ENCODE measurements around the gene RNF215.

RNF215 gene

DNA sequence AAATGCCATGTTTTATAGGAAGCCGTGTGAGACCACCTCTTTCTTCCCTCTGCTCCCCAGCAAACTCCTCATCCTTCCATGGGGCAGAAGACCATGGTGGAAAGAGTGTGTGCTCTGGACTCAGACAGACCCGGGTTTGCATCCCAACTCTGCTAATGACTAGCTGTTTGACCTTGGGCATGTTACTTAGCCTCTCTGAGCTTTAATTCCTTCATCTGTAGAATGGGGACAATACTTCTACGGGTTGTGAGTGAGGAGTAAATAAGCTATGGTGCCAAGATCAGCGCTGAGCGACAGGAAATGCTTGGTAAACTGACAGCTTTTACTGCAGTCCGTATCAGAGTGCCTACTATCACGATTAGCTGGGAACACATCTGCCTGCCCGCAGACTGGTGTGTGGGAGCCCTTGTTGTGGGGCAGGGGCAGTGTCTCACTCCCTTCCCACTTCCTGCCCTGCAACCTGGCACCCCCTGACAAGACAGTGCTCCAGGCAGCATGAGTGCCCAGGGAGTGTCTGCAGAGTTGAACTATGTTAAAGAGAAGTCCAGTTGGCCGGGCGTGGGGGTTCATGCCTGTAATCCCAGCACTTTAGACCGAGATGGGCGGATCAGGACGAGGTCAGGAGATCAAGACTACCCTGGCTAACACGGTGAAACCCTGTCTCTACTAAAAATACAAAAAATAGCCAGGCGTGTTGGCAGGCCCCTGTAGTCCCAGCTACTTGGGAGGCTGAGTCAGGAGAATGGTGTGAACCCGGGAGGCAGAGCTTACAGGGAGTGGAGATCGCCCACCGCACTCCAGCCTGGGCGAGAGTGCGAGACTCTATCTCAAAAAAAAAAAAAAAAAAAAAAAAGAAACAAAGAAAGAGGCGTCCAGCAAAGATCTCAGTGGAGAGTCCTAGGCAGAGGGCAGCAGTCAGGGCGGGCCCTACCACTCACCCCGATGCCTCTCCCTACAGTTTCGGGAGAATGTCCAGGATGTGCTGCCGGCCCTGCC, 11.8 kb upstream of the RNF215 start:
- H3K4me3 Mint-ChIP-seq = peak overlapping the region; percentile 78
- peaks cover 24% of the 10 kb centered on the region for H3K27me3 Mint-ChIP-seq
- DNase-seq (ENCODE audit: low spot score in 2 of 2) (no peak), ATAC-seq (replicated peaks; ENCODE audit: extremely low read depth, poor library complexity, severe bottlenecking) (no peak)
- peak overlapping the region; percentile 87 for H3K27ac Mint-ChIP-seq (ENCODE audit: low read depth)
- no peaks in the 10 kb centered on the region for H3K9me3 Mint-ChIP-seq
- H3K36me3 Mint-ChIP-seq (ENCODE audit: insufficient read depth) = peaks cover 6% of the 10 kb centered on the region
- H3K4me1 Mint-ChIP-seq = peaks cover 25% of the 10 kb centered on the region

- no peaks in the 10 kb centered on the region for H3K9me3 Mint-ChIP-seq
- H3K36me3 Mint-ChIP-seq (ENCODE audit: insufficient read depth) = peaks cover 6% of the 10 kb centered on the region
- DNase-seq (ENCODE audit: low spot score in 2 of 2) (no peak), ATAC-seq (replicated peaks; ENCODE audit: extremely low read depth, poor library complexity, severe bottlenecking) (no peak)
- H3K27ac Mint-ChIP-seq (ENCODE audit: low read depth) = peak overlapping the region; percentile 87
- peaks cover 33% of the 10 kb centered on the region for H3K27me3 Mint-ChIP-seq
- peak overlapping the region; percentile 78 for H3K4me3 Mint-ChIP-seq
- peaks cover 25% of the 10 kb centered on the region for H3K4me1 Mint-ChIP-seq
These were observed 10.7 kb upstream of the RNF215 start for GRCh38 chr22:30397656-30398635.

- Mint-ChIP-seq H3K27me3 (peaks cover 33% of the 10 kb centered on the region), H3K9me3 (no peaks in the 10 kb centered on the region), H3K36me3 (ENCODE audit: insufficient read depth) (peaks cover 6% of the 10 kb centered on the region), H3K4me1 (peaks cover 25% of the 10 kb centered on the region), H3K27ac (ENCODE audit: low read depth) (peak within 1 kb of the TSS; percentile 87), H3K4me3 (peak within 1 kb of the TSS; percentile 78)
- peak; percentile 68 for ATAC-seq (replicated peaks; ENCODE audit: extremely low read depth, poor library complexity, severe bottlenecking)
- peak in 1 of 2 donors; percentile 20 for DNase-seq (ENCODE audit: low spot score in 2 of 2)
These were observed 9.9 kb upstream of the RNF215 start, which contains the start of gene SEC14L2 for GRCh38 chr22:30396871-30397655. SEC14L2 (plus strand) TSS chr22:30397018; CDS start chr22:30397117, 99 bp downstream.

- peaks cover 7% of the 10 kb centered on the region for H3K36me3 Mint-ChIP-seq (ENCODE audit: insufficient read depth)
- no peak for ATAC-seq (replicated peaks; ENCODE audit: extremely low read depth, poor library complexity, severe bottlenecking)
- H3K27me3 Mint-ChIP-seq = peaks cover 33% of the 10 kb centered on the region
- no peak overlapping the region for H3K27ac Mint-ChIP-seq (ENCODE audit: low read depth)
- H3K9me3 Mint-ChIP-seq = no peaks in the 10 kb centered on the region
- no peak overlapping the region for H3K4me3 Mint-ChIP-seq
- H3K4me1 Mint-ChIP-seq = peaks cover 30% of the 10 kb centered on the region
- DNase-seq (ENCODE audit: low spot score in 2 of 2) = no peak
These were observed 6.7 kb upstream of the RNF215 start for GRCh38 chr22:30393885-30394284.

- H3K9me3 Mint-ChIP-seq = no peaks in the 10 kb centered on the region
These were observed 6.1 kb upstream of the RNF215 start for GRCh38 chr22:30393322-30393680.

DNA sequence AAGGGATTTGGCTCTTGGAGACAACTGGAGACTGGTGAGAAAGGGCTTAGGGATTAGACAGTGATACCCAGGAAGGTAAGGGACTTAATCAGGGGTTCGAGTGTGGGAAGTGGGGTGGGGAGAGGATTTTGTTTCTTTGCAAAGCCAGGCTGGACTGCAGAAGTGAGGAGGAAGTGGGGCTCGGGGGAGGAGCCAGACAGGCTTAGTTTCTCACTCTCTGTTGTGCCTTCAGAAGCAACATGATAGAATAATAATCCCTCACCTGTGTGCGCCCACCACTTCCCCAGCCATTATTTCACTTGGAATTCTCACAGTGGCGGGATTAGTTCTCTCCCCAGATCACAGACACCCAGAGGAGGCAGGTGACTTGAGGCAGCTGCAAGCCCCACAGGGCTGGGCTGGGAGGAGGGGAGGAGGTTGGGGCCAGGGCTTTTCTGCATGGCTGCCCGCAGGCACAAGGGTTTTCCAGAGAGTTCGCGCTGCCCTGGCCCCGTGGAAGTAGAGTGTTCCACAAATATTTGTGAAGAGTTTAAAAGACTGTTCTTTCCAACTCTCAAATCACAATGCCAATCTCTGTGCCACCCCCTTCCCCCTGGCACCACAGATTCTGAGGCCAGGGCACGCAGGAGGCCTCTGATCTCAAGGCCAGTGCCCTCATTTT, 5.6 kb upstream of the RNF215 start:
- Mint-ChIP-seq H3K27me3 (peaks cover 24% of the 10 kb centered on the region), H3K4me3 (no peak overlapping the region), H3K27ac (ENCODE audit: low read depth) (no peak overlapping the region), H3K36me3 (ENCODE audit: insufficient read depth) (peaks cover 7% of the 10 kb centered on the region), H3K9me3 (no peaks in the 10 kb centered on the region), H3K4me1 (peaks cover 19% of the 10 kb centered on the region)
- no peak for DNase-seq (ENCODE audit: low spot score in 2 of 2)
- ATAC-seq (replicated peaks; ENCODE audit: extremely low read depth, poor library complexity, severe bottlenecking) = no peak

More at GRCh38 chr22:30393322-30393680, 6.1 kb upstream of the RNF215 start:
- H3K4me1 Mint-ChIP-seq = peaks cover 24% of the 10 kb centered on the region
- no peak overlapping the region for H3K4me3 Mint-ChIP-seq
- DNase-seq (ENCODE audit: low spot score in 2 of 2) (no peak), ATAC-seq (replicated peaks; ENCODE audit: extremely low read depth, poor library complexity, severe bottlenecking) (no peak)
- H3K36me3 Mint-ChIP-seq (ENCODE audit: insufficient read depth) = peaks cover 7% of the 10 kb centered on the region
- no peak overlapping the region for H3K27ac Mint-ChIP-seq (ENCODE audit: low read depth)
- H3K27me3 Mint-ChIP-seq = peaks cover 29% of the 10 kb centered on the region

- no peak overlapping the region for H3K4me3 Mint-ChIP-seq
- DNase-seq (ENCODE audit: low spot score in 2 of 2) (peak; percentile 59 to 66), ATAC-seq (replicated peaks; ENCODE audit: extremely low read depth, poor library complexity, severe bottlenecking) (peak; percentile 74)
- peaks cover 21% of the 10 kb centered on the region for H3K27me3 Mint-ChIP-seq
- peaks cover 21% of the 10 kb centered on the region for H3K4me1 Mint-ChIP-seq
- H3K9me3 Mint-ChIP-seq = no peaks in the 10 kb centered on the region
- peaks cover 6% of the 10 kb centered on the region for H3K36me3 Mint-ChIP-seq (ENCODE audit: insufficient read depth)
- H3K27ac Mint-ChIP-seq (ENCODE audit: low read depth) = peak overlapping the region; percentile 52
These were observed 3.9 kb upstream of the RNF215 start for GRCh38 chr22:30390974-30391691.

DNA sequence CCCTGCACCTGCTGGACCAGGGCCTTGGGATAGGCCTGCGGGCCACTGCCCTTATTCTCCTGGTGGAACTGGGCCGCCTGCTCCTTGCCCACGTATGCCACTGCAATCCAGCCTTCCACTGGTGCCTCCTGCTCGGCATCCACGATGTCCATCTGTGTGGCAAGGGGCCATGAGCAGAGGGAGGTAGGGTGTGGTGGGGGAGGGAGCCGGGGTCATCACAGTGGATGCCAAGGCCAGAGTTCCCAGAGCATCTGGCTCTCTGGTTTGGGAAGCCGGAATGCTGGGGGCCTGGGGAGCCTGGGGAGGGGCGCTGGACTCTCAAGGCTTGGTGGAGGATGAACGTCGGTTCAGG, 627 bp downstream of the RNF215 start:
- no peak for DNase-seq (ENCODE audit: low spot score in 2 of 2)
- peaks cover 6% of the 10 kb centered on the region for H3K36me3 Mint-ChIP-seq (ENCODE audit: insufficient read depth)
- H3K4me3 Mint-ChIP-seq = peak overlapping the region; percentile 73
- H3K27me3 Mint-ChIP-seq = no peaks in the 10 kb centered on the region
- peaks cover 22% of the 10 kb centered on the region for H3K4me1 Mint-ChIP-seq
- ATAC-seq (replicated peaks; ENCODE audit: extremely low read depth, poor library complexity, severe bottlenecking) = no peak
- H3K9me3 Mint-ChIP-seq = no peaks in the 10 kb centered on the region
- no peak overlapping the region for H3K27ac Mint-ChIP-seq (ENCODE audit: low read depth)

- Mint-ChIP-seq H3K36me3 (ENCODE audit: insufficient read depth) (peaks cover 6% of the 10 kb centered on the region), H3K27ac (ENCODE audit: low read depth) (no peak overlapping the region)
These were observed 1.3 kb downstream of the RNF215 start for GRCh38 chr22:30385942-30386341.

GRCh38 chr22:30383061-30383460, 4.2 kb downstream of the RNF215 start:
- H3K4me1 Mint-ChIP-seq = peaks cover 13% of the 10 kb centered on the region
- no peak overlapping the region for H3K27ac Mint-ChIP-seq (ENCODE audit: low read depth)
- H3K9me3 Mint-ChIP-seq = no peaks in the 10 kb centered on the region
- H3K27me3 Mint-ChIP-seq = no peaks in the 10 kb centered on the region
- H3K36me3 Mint-ChIP-seq (ENCODE audit: insufficient read depth) = peaks cover 3% of the 10 kb centered on the region
- no peak overlapping the region for H3K4me3 Mint-ChIP-seq
- DNase-seq (ENCODE audit: low spot score in 2 of 2) (no peak), ATAC-seq (replicated peaks; ENCODE audit: extremely low read depth, poor library complexity, severe bottlenecking) (no peak)

More at GRCh38 chr22:30385942-30386341, 1.3 kb downstream of the RNF215 start:
- H3K4me3 Mint-ChIP-seq = peak overlapping the region; percentile 43
- DNase-seq (ENCODE audit: low spot score in 2 of 2) (no peak), ATAC-seq (replicated peaks; ENCODE audit: extremely low read depth, poor library complexity, severe bottlenecking) (no peak)
- peaks cover 15% of the 10 kb centered on the region for H3K4me1 Mint-ChIP-seq
- no peaks in the 10 kb centered on the region for H3K9me3 Mint-ChIP-seq
- H3K27me3 Mint-ChIP-seq = no peaks in the 10 kb centered on the region

GRCh38 chr22:30382340-30382739, 4.9 kb downstream of the RNF215 start:
- H3K4me3 Mint-ChIP-seq = no peak overlapping the region
- ATAC-seq (replicated peaks; ENCODE audit: extremely low read depth, poor library complexity, severe bottlenecking) (no peak), DNase-seq (ENCODE audit: low spot score in 2 of 2) (no peak)
- no peak overlapping the region for H3K27ac Mint-ChIP-seq (ENCODE audit: low read depth)
- H3K27me3 Mint-ChIP-seq = no peaks in the 10 kb centered on the region
- H3K36me3 Mint-ChIP-seq (ENCODE audit: insufficient read depth) = peaks cover 4% of the 10 kb centered on the region
- no peaks in the 10 kb centered on the region for H3K9me3 Mint-ChIP-seq
- peaks cover 10% of the 10 kb centered on the region for H3K4me1 Mint-ChIP-seq
